SHP77 treated with DMSO at 0.1 percent for 48 hours (cell line): ENCODE data around the gene CCT6B.
"Not testable (repeated sequence)": the region's sequence is repeated elsewhere in the genome, so short reads cannot be mapped to it uniquely, and the experiment has no call there.

Experiments
- DNase-seq: peaks from one replicate; lab custom pipeline; 2025; lab: John Stamatoyannopoulos, UW

The CCT6B gene

GRCh38 chr17:34980681-34981537, 19.6 kb upstream of the CCT6B start:
- peak; percentile 12 for DNase-seq

GRCh38 chr17:34980353-34980680, 19.1 kb upstream of the CCT6B start, which contains the start of gene LIG3:
Gene LIG3, plus strand, starts transcription at chr17:34980512. Its CDS starts 2,494 bp downstream, at chr17:34983006.
- DNase-seq: peak; percentile 80

DNA sequence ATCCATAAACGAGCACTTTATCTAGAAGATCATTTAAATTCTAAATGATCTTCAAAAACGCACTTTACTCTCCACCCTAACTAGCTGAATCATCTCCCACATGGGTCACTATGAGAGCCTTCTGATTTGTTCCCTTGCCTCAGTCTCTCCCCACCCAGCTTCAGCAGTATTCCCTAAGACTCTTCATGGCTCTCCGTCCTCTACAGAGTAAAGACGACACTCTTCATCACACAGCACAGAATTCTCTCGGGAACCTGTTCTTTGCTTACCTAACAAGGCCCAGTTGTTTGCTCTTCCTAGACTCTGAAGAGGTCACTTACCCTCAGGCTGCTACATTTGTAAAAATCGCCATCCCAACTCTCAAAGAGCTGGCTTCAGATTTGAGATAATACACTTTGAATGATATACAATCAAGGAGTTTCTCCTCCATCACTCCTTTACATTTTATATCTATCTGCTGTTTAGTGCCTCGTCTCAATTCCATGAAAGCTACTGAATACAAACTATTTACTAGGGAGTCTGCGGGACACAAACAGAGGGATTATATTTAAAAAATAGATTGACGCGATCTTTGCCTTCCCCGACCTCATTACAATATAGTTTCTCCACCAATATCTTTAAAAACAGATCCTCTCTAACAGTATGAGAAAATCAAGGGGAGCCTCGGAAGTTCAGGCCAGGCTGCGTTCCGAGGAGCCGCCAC, 18.5 kb upstream of the CCT6B start:
- DNase-seq: no peak

DNA sequence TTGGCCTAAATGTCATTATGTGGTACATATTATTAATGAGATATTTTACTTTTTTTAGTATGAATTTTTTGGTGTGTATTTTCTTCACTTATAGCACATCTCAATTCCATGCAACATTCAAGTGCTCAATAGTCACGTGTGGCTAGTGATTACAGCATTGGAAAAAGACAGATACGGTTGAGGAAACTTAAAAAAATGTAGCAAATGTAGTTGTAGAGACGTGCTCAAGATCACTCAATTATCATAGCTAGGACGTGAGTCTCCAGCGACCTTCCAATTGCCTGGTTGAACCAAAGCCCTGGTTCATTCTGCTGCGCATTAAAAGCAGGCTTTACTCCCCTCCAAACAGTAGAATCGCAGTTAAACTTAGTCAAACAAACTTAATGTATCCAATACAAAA, 17.9 kb upstream of the CCT6B start:
- no peak for DNase-seq

DNA sequence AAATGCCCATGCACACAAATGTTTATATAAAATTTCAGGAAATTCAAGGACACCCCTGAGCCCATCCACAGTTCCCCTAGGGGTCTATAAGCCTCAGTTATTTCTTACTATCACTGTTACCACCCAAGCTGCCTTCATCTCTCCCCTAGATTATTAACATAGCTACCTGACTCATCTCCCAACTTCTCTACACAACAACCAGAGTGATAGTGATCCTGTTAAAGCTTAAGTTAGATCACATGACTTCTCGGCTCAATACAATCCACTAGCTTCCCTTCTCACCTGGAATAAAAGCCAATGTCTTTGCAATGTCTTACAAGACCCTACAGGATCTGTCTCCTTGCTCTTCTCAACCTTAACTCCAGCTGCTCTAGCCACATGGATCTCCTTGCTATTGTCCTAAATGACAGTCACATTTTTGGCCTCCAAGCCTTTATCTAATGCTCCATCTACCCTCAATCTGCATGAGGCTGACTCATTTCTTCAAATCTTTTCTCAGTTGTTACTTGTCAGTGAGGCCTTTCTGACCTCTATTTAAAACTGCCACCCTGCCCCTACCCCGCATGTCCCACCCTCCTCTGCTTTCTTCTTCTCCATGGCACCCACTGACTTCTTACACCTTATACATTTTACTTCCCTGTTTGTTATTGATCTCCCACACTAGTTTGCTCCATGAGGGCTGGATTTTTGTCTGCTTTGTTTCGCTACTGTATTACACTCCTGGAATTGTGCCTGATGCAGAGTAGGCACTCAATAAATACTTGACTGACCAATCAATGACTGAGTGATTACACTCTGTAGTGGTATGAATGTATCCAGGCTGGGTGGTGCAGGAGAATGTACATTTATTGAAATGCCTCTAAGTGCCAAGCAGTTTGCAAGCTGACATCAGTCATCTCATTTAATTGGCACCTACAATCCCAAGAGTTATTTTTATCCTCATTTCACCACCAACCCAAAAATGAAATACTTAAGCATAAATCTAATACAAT, 13.8 kb upstream of the CCT6B start:
- DNase-seq: no peak

GRCh38 chr17:34974179-34974578, 12.9 kb upstream of the CCT6B start:
- no peak for DNase-seq

DNA sequence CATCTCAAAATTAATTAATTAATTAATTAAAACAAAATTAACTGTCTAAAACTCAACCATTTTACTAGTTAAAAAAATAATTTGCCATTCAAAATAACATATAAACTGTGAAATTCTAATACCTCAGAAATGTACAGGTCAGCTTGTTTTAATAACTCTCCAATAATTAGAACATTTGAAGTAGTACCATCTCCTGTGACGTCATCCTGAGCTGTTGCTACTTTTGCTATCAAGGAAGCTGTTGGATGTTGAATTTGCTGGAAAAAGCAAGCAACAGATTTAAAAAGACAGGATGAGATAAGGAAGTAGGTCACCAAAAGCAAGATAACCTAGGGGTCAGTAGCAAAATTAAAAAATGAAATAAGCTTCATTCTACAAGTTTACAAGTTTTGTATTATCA, 2.8 kb downstream of the CCT6B start:
- no peak for DNase-seq

GRCh38 chr17:34950780-34951179, 10.5 kb downstream of the CCT6B start:
- not testable (repeated sequence) for DNase-seq

GRCh38 chr17:34930283-34930682, 31.0 kb downstream of the CCT6B start:
- no peak for DNase-seq

GRCh38 chr17:34926661-34927060, 34.6 kb downstream of the CCT6B start:
- DNase-seq: no peak

- DNase-seq: no peak
Observed at GRCh38 chr17:34920676-34921075, 40.6 kb downstream of the CCT6B start.

- DNase-seq: no peak
Observed at GRCh38 chr17:34917381-34917780, 43.9 kb downstream of the CCT6B start.

- DNase-seq: no peak
Observed at GRCh38 chr17:34916120-34916519, 45.1 kb downstream of the CCT6B start.

DNA sequence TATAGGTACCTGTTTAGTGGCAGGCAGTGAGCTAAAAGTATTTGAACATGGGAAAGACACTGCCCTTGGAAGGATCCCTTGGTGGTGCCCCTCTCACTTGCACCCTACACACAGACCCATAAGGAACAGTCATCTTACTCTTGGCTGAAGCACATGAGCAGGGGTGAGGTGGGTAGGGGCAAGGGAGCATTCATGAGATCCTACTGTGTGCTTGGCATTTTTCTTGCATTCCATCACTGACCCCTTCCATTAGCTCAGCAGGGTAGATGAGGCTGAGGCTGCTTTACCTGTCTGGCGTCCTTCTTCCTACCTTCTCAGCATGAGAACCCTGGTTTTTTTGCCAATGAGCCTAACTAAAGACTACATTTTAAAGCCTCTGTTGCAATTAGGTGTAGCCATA, 48.3 kb downstream of the CCT6B start:
- no peak for DNase-seq

DNA sequence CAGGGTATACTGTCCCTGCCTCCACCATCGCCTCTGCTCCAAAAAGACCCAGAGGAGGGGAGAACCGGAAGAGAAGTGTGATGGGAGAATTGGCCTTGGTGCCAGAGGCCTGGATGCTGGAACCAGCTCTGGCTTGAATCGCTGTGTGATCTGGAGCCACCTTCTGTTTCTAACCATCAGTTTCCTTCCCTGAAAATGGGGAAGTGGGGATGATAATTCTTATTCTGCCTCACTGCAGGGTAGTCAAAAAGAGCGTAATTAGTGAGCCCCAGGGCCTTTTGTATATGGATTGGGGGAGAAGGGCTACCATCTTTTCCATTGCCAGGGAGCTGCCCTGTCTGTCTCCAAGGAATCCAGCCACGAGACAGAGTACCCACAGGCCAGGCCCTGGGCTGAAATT, 52.2 kb downstream of the CCT6B start:
- DNase-seq: no peak

DNA sequence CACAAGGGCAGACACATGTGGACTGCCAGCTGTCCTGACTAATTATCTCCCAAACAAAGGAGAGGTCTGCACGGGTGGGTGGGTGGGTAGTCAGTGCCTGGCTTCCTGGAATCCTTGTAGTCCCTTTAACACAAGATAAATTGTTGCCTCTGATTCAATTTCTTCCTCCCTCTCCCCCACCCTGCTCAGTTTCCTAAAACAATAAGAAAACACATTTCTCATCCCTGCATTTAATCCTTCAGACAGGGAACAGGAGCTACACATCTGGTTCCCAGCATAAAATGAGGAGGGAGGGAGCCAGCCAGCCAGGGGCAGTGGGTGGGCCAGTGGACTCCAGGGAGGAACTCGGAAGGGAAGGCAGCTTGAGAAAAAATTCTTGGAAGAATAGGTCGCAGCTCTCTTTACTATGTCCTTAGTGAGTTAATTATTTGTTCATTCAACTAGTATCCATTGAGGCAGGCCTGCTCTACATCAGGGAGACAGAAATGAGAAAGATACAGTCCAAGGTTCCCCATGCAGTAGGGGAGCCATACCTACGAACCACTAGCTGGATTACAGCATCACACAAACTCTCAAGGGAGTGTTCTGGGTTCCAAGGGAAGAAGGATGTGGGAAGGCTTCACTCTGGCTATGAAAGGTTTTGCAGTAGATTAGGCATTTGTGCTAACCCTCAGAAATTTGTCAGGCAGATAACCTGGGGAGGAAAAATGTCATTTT, 58.3 kb downstream of the CCT6B start:
- DNase-seq: no peak

DNA sequence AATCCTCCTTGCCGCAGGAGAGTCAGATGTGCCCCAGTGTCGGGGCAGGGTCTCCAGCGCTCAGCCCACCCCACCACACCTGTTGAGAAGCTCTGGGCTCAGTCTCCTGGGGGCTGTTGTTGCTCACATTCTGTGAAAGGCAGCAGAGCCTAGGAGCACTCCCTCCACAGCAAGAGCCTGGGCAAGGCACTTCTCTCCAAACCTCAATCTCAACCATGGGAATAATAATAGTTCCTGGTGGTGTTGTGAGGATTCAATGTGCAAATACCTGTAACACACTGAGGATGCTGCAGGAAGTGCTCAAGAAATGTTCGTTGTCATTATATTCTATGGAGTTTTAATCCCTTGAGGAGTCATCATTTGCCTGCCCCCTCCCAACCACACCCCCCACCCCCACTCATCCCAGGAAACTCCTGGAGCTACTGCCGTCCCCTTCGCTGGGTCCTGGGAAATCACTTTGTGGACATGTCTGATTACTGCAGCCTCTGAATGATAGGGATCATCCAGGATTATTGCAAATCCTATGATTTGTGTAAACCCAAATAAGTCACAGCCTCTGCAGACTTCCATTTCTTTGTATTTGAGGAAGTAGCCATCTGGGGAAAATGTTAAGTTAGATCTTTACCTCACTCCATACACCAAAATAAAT, 61.5 kb downstream of the CCT6B start:
- DNase-seq: no peak

DNA sequence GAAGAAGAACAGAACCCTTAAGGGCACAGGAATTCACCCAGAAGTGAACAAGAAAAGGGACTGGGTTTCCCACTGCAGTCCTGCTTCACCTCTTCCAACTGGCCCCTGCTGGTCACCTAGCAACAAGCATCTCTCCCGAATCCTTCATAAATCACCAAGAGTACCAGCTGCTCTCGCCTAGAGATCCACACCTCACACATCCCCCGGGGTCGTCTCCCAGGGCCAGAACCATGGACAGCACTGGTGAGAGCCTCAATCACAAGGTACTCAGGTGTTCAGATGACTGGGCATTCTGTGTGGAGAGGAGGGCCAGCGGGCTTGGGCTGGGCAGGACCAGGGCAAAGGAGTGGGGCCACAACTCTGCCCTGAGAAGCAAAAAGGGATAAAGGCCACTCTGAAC, 65.9 kb downstream of the CCT6B start:
- DNase-seq: no peak

GRCh38 chr17:34894964-34895363, 66.3 kb downstream of the CCT6B start:
- DNase-seq: no peak

- no peak for DNase-seq
Observed at GRCh38 chr17:34892461-34893249, 68.6 kb downstream of the CCT6B start.
